GM12864 (cell line): ENCODE data around the gene MIS12.

ENCODE experiments used
- DNase-seq: peaks from one replicate; pipeline ENCODE4 v3.0.0-alpha.2; 2011; ENCODE audit warnings: low read depth
- H3K4me3 ChIP-seq: 2 replicates; pipeline ENCODE4 v1.5.1; 2011; ENCODE audit warnings: mild to moderate bottlenecking, low read depth, low read length, control low read depth
- TF ChIP-seq, protein P1 (sequence below): IDR thresholded peaks from 2 replicates; pipeline ENCODE4 v1.5.1; 2011; ENCODE audit warnings: low read depth, mild to moderate bottlenecking, moderate library complexity, low read length, control low read depth, inconsistent platforms; ENCODE audit errors: missing control alignments

The MIS12 gene

DNA sequence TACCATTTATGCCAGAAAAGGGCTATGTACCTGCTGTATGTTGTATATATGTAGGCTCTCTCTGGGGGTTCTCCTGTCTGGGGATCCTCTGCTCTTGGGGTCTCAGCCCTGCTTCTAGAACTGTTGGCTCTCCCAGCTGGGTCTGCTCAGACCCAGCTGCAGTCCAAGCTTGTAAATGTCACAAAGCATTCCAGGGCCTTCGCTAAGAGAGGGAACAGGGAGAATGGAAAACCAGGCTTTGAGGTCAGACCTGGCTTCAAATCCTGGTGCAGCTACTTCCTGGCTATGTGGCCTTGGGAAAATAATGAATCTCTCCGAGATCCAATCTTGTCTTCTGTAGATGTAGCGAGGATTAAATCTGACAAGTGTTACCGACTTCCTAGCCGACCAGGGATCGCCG is 54.0 kb downstream of the MIS12 start:
- TF ChIP-seq, protein P1, sequence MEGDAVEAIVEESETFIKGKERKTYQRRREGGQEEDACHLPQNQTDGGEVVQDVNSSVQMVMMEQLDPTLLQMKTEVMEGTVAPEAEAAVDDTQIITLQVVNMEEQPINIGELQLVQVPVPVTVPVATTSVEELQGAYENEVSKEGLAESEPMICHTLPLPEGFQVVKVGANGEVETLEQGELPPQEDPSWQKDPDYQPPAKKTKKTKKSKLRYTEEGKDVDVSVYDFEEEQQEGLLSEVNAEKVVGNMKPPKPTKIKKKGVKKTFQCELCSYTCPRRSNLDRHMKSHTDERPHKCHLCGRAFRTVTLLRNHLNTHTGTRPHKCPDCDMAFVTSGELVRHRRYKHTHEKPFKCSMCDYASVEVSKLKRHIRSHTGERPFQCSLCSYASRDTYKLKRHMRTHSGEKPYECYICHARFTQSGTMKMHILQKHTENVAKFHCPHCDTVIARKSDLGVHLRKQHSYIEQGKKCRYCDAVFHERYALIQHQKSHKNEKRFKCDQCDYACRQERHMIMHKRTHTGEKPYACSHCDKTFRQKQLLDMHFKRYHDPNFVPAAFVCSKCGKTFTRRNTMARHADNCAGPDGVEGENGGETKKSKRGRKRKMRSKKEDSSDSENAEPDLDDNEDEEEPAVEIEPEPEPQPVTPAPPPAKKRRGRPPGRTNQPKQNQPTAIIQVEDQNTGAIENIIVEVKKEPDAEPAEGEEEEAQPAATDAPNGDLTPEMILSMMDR = no peak
- H3K4me3 ChIP-seq = no peak overlapping the region
- DNase-seq = no peak
